SU-DHL-6 (cell line): Measurements from ENCODE around the gene CACNG6.

Source experiments
- CTCF ChIP-seq: fragments of 200-600 bp; sonication (generic); IDR thresholded peaks from one replicate; pipeline ENCODE4 v1.5.1; 2017; ENCODE audit warnings: antibody characterized with exemption, mild to moderate bottlenecking, low read length, moderate library complexity; ENCODE audit not compliant: insufficient read depth, poor library complexity, severe bottlenecking
- EZH2phosphoT487 ChIP-seq: fragments of 200-600 bp; sonication (generic), shearing (Covaris generic); conservative IDR thresholded peaks from 2 replicates; pipeline ENCODE4 v1.6.1; 2018; ENCODE audit warnings: mild to moderate bottlenecking, antibody characterized with exemption, low read length, moderate library complexity, mixed read lengths

GRCh38 chr19:53994811-53995210 lies 3.4 kb downstream of the CACNG6 start:
- TF ChIP-seq EZH2phosphoT487 (no peak), CTCF (no peak)
